ENCODE results near the gene NR6A1. TPM values are rescaled to one million over a fixed set of nuclear protein-coding genes. Genes with fewer than 3 reads are reported as not detected.

NR6A1 gene
- polyA plus RNA-seq, 1 donor from 2014 or later = 4.3 TPM

- Histone ChIP-seq H3K27me3 (ENCODE audit: insufficient read depth, low read depth, low read length) (no peaks in the 10 kb centered on the region), H3K4me3 (ENCODE audit: low read length) (no peak overlapping the region), H4K20me1 (ENCODE audit: insufficient read depth) (no peaks in the 10 kb centered on the region), H3K9ac (ENCODE audit: low read length) (no peak overlapping the region), H3K27ac (ENCODE audit: low read length) (no peak overlapping the region), H3F3A (ENCODE audit: insufficient read depth, low read length, poor library complexity, severe bottlenecking) (no peaks in the 10 kb centered on the region), H2AFZ (ENCODE audit: low read depth, low read length) (no peak overlapping the region), H3K9me2 (ENCODE audit: insufficient read depth, low read length) (no peaks in the 10 kb centered on the region), H3K36me3 (ENCODE audit: insufficient read depth, low read length) (no peaks in the 10 kb centered on the region), H3K4me2 (ENCODE audit: low read length) (no peak overlapping the region), H3K79me2 (replicated peaks; ENCODE audit: insufficient read depth, low read length) (no peaks in the 10 kb centered on the region), H3K9me3 (ENCODE audit: low read length) (no peaks in the 10 kb centered on the region)
- TF ChIP-seq POLR2AphosphoS5 (IDR thresholded peaks at IDR 0.05) = no peak
- TF ChIP-seq RAD21 (conservative IDR thresholded peaks at IDR 0.05) = no peak
- TF ChIP-seq TAF1 (IDR thresholded peaks at IDR 0.05; ENCODE audit: low read depth) = no peak
- TF ChIP-seq EZH2 (IDR thresholded peaks at IDR 0.05; ENCODE audit: borderline replicate concordance, insufficient read depth, low read length, poor library complexity, severe bottlenecking) = no peak
- TF ChIP-seq MXI1 (conservative IDR thresholded peaks at IDR 0.05; ENCODE audit: poor library complexity, severe bottlenecking) = no peak
- TF ChIP-seq EP300 (conservative IDR thresholded peaks at IDR 0.05; ENCODE audit: poor library complexity, severe bottlenecking) = no peak
- no peak for TF ChIP-seq SMC3 (conservative IDR thresholded peaks at IDR 0.05; ENCODE audit: poor library complexity)
- TF ChIP-seq CTCF (IDR thresholded peaks at IDR 0.05; ENCODE audit: poor library complexity, severe bottlenecking) = no peak
- TF ChIP-seq REST (IDR thresholded peaks at IDR 0.05; ENCODE audit: borderline replicate concordance) = no peak
Observed at GRCh38 chr9:124558777-124559470, 212.2 kb downstream of the NR6A1 start.

GRCh38 chr9:124557895-124558294 is 213.2 kb downstream of the NR6A1 start:
- Histone ChIP-seq H3K27me3 (ENCODE audit: insufficient read depth, low read depth, low read length) (no peaks in the 10 kb centered on the region), H3F3A (ENCODE audit: insufficient read depth, low read length, poor library complexity, severe bottlenecking) (no peaks in the 10 kb centered on the region), H3K79me2 (replicated peaks; ENCODE audit: insufficient read depth, low read length) (no peaks in the 10 kb centered on the region), H3K9me2 (ENCODE audit: insufficient read depth, low read length) (no peaks in the 10 kb centered on the region), H3K9me3 (ENCODE audit: low read length) (no peaks in the 10 kb centered on the region), H2AFZ (ENCODE audit: low read depth, low read length) (no peak overlapping the region), H3K4me3 (ENCODE audit: low read length) (no peak overlapping the region), H4K20me1 (ENCODE audit: insufficient read depth) (no peaks in the 10 kb centered on the region), H3K27ac (ENCODE audit: low read length) (no peak overlapping the region), H3K4me2 (ENCODE audit: low read length) (no peak overlapping the region), H3K36me3 (ENCODE audit: insufficient read depth, low read length) (no peaks in the 10 kb centered on the region), H3K9ac (ENCODE audit: low read length) (no peak overlapping the region)
- TF ChIP-seq REST (IDR thresholded peaks at IDR 0.05; ENCODE audit: borderline replicate concordance) (no peak), MXI1 (conservative IDR thresholded peaks at IDR 0.05; ENCODE audit: poor library complexity, severe bottlenecking) (no peak), EP300 (conservative IDR thresholded peaks at IDR 0.05; ENCODE audit: poor library complexity, severe bottlenecking) (no peak), CTCF (IDR thresholded peaks at IDR 0.05; ENCODE audit: poor library complexity, severe bottlenecking) (no peak), TAF1 (IDR thresholded peaks at IDR 0.05; ENCODE audit: low read depth) (no peak), POLR2AphosphoS5 (IDR thresholded peaks at IDR 0.05) (no peak), EZH2 (IDR thresholded peaks at IDR 0.05; ENCODE audit: borderline replicate concordance, insufficient read depth, low read length, poor library complexity, severe bottlenecking) (no peak), RAD21 (conservative IDR thresholded peaks at IDR 0.05) (no peak), SMC3 (conservative IDR thresholded peaks at IDR 0.05; ENCODE audit: poor library complexity) (no peak)
